Right lobe of liver (tissue), 6 donors: Measurements from ENCODE around the gene ABLIM3. TPM values are rescaled to one million over a fixed set of nuclear protein-coding genes. Genes with fewer than 3 reads are reported as not detected.
"Not testable (repeated sequence)": the region's sequence is repeated elsewhere in the genome, so short reads cannot be mapped to it uniquely, and the experiment has no call there.

Experiments used
- ATAC-seq, 4 donors: fragments of 200-7000 bp; cut with Tn5 transposase; one replicate each; pipeline ENCODE4 v1.9.1; 2020; ENCODE audit warnings: mild to moderate bottlenecking in 4 of 4, moderate library complexity in 4 of 4
- DNase-seq, 3 donors: peaks; one replicate each; pipeline ENCODE4 v3.0.0-alpha.2; 2020
- H3K27ac ChIP-seq, 3 donors: fragments of 200-600 bp; one replicate each; pipeline ENCODE4 v1.8.0; 2022
- H3K27me3 ChIP-seq, 2 donors: fragments of 200-600 bp; one replicate each; pipeline ENCODE4 v1.8.0; 2022
- H3K36me3 ChIP-seq, 4 donors: fragments of 200-600 bp; sonication (generic) in 1 of 4; one replicate each; pipeline versions ENCODE4 v1.5.1 to v1.8.0; 2017 to 2022; ENCODE audit warnings: control low read depth in 1 of 4
- H3K4me1 ChIP-seq, 4 donors: fragments of 200-600 bp; sonication (generic) in 1 of 4; one replicate each; pipeline versions ENCODE4 v1.5.1 to v1.8.0; 2017 to 2022; ENCODE audit warnings: control low read depth in 1 of 4
- H3K4me3 ChIP-seq, 3 donors: fragments of 200-600 bp; one replicate each; pipeline ENCODE4 v1.8.0; 2022
- H3K9me3 ChIP-seq, 4 donors: fragments of 200-600 bp; sonication (generic) in 1 of 4; one replicate each; pipeline versions ENCODE4 v1.5.1 to v1.8.0; 2017 to 2022; ENCODE audit warnings: control low read depth in 1 of 4
- POLR2A ChIP-seq: fragments of 450-650 bp; IDR thresholded peaks from one replicate; pipeline ENCODE4 v1.6.1; 2017; ENCODE audit warnings: antibody characterized with exemption, mild to moderate bottlenecking
- WGBS: methylation state at CpG from one replicate; pipeline ENCODE4 v1.1.6; 2018; ENCODE audit warnings: low coverage, low lambda C conversion rate; ENCODE audit not compliant: insufficient coverage; ENCODE audit errors: missing lambda C conversion rate; 5-methylcytosine and 5-hydroxymethylcytosine counted together
- intact Hi-C, 2 donors: fragments of 100-400 bp; cut with DNase I; formaldehyde crosslinking; loops; one replicate each; pipeline versions ENCODE4 v1.11.2 to v1.14.1; 2022
- total RNA-seq, 6 experiments: library from RNA; depleted of rRNA in 2 of 6; stranded (reverse); fragments of >200 nt in 2 of 6; fragmentation: NEBNext Ultra II Directional in 3 of 6; extraction: Animal tissue kit (Norgen Biotek cat#: 25700) in 3 of 6; gene quantifications; one replicate each; pipeline versions ENCODE4 v1.1.0 to v1.2.4, GENCODE V29; 2016 to 2023
- TF ChIP-seq, protein P1 (sequence below), 4 donors: fragments of 200-600 bp in 3 of 4; fragments of 450-650 bp in 1 of 4; IDR thresholded peaks; one replicate each; pipeline versions ENCODE4 v1.5.1 to v1.8.0; 2016 to 2022; ENCODE audit warnings: antibody characterized with exemption in 4 of 4, mild to moderate bottlenecking in 2 of 4
- donor health status: DM: no; HTN: yes; CAD: no.
- donor health status: DM: no; HTN: no; CAD: no.
- donor health status: DM: no; HTN: no; CAD: no.
- donor health status: DM: no; HTN: yes; CAD: no.
- donor health status: DM: no; HTN: yes; CAD: no.

Gene ABLIM3
- total RNA-seq, 6 experiments from 2014 or later = 85.8 to 180 (median 125) TPM

GRCh38 chr5:149268928-149269557 is 127.8 kb downstream of the ABLIM3 start:
- no peak overlapping the region for H3K27ac ChIP-seq
- H3K9me3 ChIP-seq = no peaks in the 10 kb centered on the region
- H3K27me3 ChIP-seq = no peaks in the 10 kb centered on the region
- ATAC-seq (peak; percentile 33 to 54 (median 43)), DNase-seq (no peak)
- peaks cover 0 to 6% (median 1%) of the 10 kb centered on the region in 4 donors for H3K4me1 ChIP-seq
- intact Hi-C loops = loop anchor here in 1 of 2 donors (5.0 kb wide), 1 partner anchor 142 kb away; no protein-coding TSS in a partner anchor
- H3K36me3 ChIP-seq = no peaks in the 10 kb centered on the region
- no peak for TF ChIP-seq POLR2A
- TF ChIP-seq, protein P1, sequence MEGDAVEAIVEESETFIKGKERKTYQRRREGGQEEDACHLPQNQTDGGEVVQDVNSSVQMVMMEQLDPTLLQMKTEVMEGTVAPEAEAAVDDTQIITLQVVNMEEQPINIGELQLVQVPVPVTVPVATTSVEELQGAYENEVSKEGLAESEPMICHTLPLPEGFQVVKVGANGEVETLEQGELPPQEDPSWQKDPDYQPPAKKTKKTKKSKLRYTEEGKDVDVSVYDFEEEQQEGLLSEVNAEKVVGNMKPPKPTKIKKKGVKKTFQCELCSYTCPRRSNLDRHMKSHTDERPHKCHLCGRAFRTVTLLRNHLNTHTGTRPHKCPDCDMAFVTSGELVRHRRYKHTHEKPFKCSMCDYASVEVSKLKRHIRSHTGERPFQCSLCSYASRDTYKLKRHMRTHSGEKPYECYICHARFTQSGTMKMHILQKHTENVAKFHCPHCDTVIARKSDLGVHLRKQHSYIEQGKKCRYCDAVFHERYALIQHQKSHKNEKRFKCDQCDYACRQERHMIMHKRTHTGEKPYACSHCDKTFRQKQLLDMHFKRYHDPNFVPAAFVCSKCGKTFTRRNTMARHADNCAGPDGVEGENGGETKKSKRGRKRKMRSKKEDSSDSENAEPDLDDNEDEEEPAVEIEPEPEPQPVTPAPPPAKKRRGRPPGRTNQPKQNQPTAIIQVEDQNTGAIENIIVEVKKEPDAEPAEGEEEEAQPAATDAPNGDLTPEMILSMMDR (IDR thresholded peaks at IDR 0.05) = peak; percentile 75 to 85 (median 82)
- H3K4me3 ChIP-seq = no peak overlapping the region
- 40% methylated on average over 6 of the region's 6 CpGs for WGBS

- ATAC-seq (peak; percentile 27 to 52 (median 36)), DNase-seq (peak in 2 of 3 donors; percentile 40 to 62)
- peak overlapping the region; percentile 47 to 62 (median 56) for H3K27ac ChIP-seq
- no peaks in the 10 kb centered on the region for H3K27me3 ChIP-seq
- TF ChIP-seq, protein P1 (IDR thresholded peaks at IDR 0.05) = no peak
- TF ChIP-seq POLR2A = no peak
- H3K4me1 ChIP-seq = peaks cover 0 to 6% (median 0%) of the 10 kb centered on the region in 4 donors
- 4% methylated on average over 11 of the region's 40 CpGs for WGBS
- intact Hi-C loops = no loop called here
- H3K9me3 ChIP-seq = no peaks in the 10 kb centered on the region
- H3K36me3 ChIP-seq = no peaks in the 10 kb centered on the region
- H3K4me3 ChIP-seq = peak overlapping the region; percentile 48 to 65 (median 51)
Observed at GRCh38 chr5:149271195-149271715, 130.0 kb downstream of the ABLIM3 start.

GRCh38 chr5:149271716-149272563 is 130.6 kb downstream of the ABLIM3 start, which contains the start of gene AFAP1L1:
AFAP1L1 (plus strand) TSS chr5:149271859; CDS start chr5:149271969, 110 bp downstream.
- H3K27me3 ChIP-seq = no peaks in the 10 kb centered on the region
- peak within 1 kb of the TSS; percentile 48 to 65 (median 51) for H3K4me3 ChIP-seq
- intact Hi-C loops = no loop called here
- peak within 1 kb of the TSS; percentile 47 to 62 (median 56) for H3K27ac ChIP-seq
- H3K4me1 ChIP-seq = peaks cover 0 to 6% (median 0%) of the 10 kb centered on the region in 4 donors
- no peaks in the 10 kb centered on the region for H3K9me3 ChIP-seq
- peak; percentile 66 to 79 (median 76) for DNase-seq
- TF ChIP-seq, protein P1 (IDR thresholded peaks at IDR 0.05) = no peak
- peak; percentile 56 for TF ChIP-seq POLR2A
- 0% methylated on average over 11 of the region's 81 CpGs for WGBS
- H3K36me3 ChIP-seq = no peaks in the 10 kb centered on the region
- ATAC-seq = peak; percentile 84 to 88 (median 86)

DNA sequence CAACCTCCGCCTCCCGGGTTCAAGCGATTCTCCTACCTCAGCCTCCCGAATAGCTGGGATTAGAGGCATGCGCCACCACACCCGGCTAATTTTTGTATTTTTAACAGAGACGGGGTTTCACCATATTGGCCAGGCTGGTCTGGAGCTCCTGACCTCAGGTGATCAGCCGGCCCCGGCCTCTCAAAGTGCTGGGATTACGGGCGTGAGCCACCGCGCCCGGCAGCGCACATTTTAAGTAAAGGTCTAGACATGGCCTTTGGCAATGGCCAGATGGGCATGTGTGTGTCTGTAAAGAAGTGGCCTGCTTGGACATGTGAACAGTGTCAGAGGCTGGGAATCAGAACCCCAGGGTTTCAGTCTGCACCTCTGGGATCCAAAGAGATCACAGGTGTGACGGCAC is 131.5 kb downstream of the ABLIM3 start:
- DNase-seq, intact Hi-C loops, H3K27me3 ChIP-seq, H3K4me1 ChIP-seq, H3K36me3 ChIP-seq, ATAC-seq, H3K9me3 ChIP-seq: not testable (repeated sequence)
- WGBS = 56% methylated on average over 10 of the region's 16 CpGs
- Histone ChIP-seq H3K4me3 (peak overlapping the region in 1 of 3 donors; percentile 65), H3K27ac (peak overlapping the region in 2 of 3 donors; percentile 47 to 53)
